Endothelial cell of umbilical vein (primary cell): ENCODE measurements around the gene SMIM41. TPM values are rescaled to one million over a fixed set of nuclear protein-coding genes. Genes with fewer than 3 reads are reported as not detected.

Experiments used
- BruUV-seq: library from RNA; stranded (reverse); fragments of 400-500 nt; replicated peaks from 2 replicates; lab custom pipeline; 2021; lab: Mats Ljungman, UMichigan
- CTCF ChIA-PET: fragments of 300-600, 350-600 bp; sonication (Branson Sonifier 250); formaldehyde crosslinking; loops from one replicate; lab custom pipeline; 2021; ENCODE audit warnings: antibody characterized with exemption, inconsistent platforms; lab: Charles Lee
- POLR2A ChIA-PET: fragments of 300-600, 350-600 bp; sonication (Branson Sonifier 250); formaldehyde crosslinking; loops from one replicate; lab custom pipeline; 2021; ENCODE audit warnings: antibody characterized with exemption, inconsistent platforms; lab: Charles Lee
- DNase-seq: peaks from one replicate; pipeline ENCODE4 v3.0.0-alpha.2; 2011; ENCODE audit warnings: low read depth, low spot score
- FAIRE-seq: peaks from 2 replicates; lab custom pipeline; 2011; peaks lifted over from hg19 to GRCh38; lab: Jason Lieb, UNC
- H2AFZ ChIP-seq: 2 replicates; pipeline ENCODE4 v1.6.0; 2012; ENCODE audit warnings: low read depth, low read length, control low read depth, inconsistent platforms
- H3K27ac ChIP-seq: 2 replicates; pipeline ENCODE4 v1.5.1; 2011; ENCODE audit warnings: low read depth, mild to moderate bottlenecking, control low read depth, low read length, moderate library complexity; ENCODE audit not compliant: insufficient read depth
- H3K27me3 ChIP-seq, 2 experiments: 2 replicates each; pipeline versions ENCODE4 v1.6.0 to v1.6.1; 2011; ENCODE audit warnings: low read length in 2 of 2, mixed read lengths in 1 of 2; ENCODE audit not compliant: control insufficient read depth in 2 of 2, insufficient read depth in 2 of 2
- H3K36me3 ChIP-seq, 2 experiments: 2 replicates in 1 of 2; 3 replicates in 1 of 2; pipeline ENCODE4 v1.5.1; 2011; ENCODE audit warnings: low read length in 2 of 2, mild to moderate bottlenecking in 1 of 2, moderate library complexity in 1 of 2; ENCODE audit not compliant: control insufficient read depth in 2 of 2, insufficient read depth in 2 of 2; ENCODE audit errors: extremely low read depth in 1 of 2
- H3K4me1 ChIP-seq: 3 replicates; pipeline ENCODE4 v1.5.1; 2011; ENCODE audit warnings: mild to moderate bottlenecking, low read length; ENCODE audit not compliant: control insufficient read depth, insufficient read depth; ENCODE audit errors: extremely low read depth
- H3K4me2 ChIP-seq: 2 replicates; pipeline ENCODE4 v1.6.1; 2011; ENCODE audit warnings: low read length, control low read depth, mixed read lengths; ENCODE audit not compliant: insufficient read depth
- H3K4me3 ChIP-seq, 3 experiments: fragments of 200-600 bp in 1 of 3; sonication (generic), shearing (Covaris generic) in 1 of 3; replicated peaks in 1 of 3; 2 replicates each; pipeline ENCODE4 v1.5.1; 2011 to 2016; ENCODE audit warnings: control low read depth in 3 of 3, low read length in 3 of 3, mild to moderate bottlenecking in 2 of 3, inconsistent platforms in 1 of 3, low read depth in 1 of 3, moderate library complexity in 1 of 3; ENCODE audit not compliant: insufficient read depth in 1 of 3
- H3K79me2 ChIP-seq: 2 replicates; pipeline ENCODE4 v1.6.0; 2012; ENCODE audit warnings: low read length, inconsistent platforms; ENCODE audit not compliant: control insufficient read depth, insufficient read depth
- H3K9ac ChIP-seq: replicated peaks from 2 replicates; pipeline ENCODE3; 2011; ENCODE audit warnings: low read length, control low read depth; ENCODE audit not compliant: insufficient read depth; ENCODE audit errors: extremely low read depth
- H3K9me1 ChIP-seq: replicated peaks from 3 replicates; pipeline ENCODE4 v1.6.0; 2011; ENCODE audit warnings: mild to moderate bottlenecking, low read length; ENCODE audit not compliant: control insufficient read depth, insufficient read depth; ENCODE audit errors: extremely low read depth
- H3K9me3 ChIP-seq: replicated peaks from 2 replicates; pipeline ENCODE4 v1.5.1; 2012; ENCODE audit warnings: low read length, inconsistent platforms; ENCODE audit not compliant: control insufficient read depth, insufficient read depth
- H4K20me1 ChIP-seq: replicated peaks from 2 replicates; pipeline ENCODE3; 2011; ENCODE audit warnings: mild to moderate bottlenecking, low read length; ENCODE audit not compliant: control insufficient read depth, insufficient read depth; ENCODE audit errors: extremely low read depth
- CTCF ChIP-seq, 2 donors: IDR thresholded peaks; 1 replicate in 1 of 2; 2 replicates in 1 of 2; pipeline ENCODE4 v1.5.1; 2011; ENCODE audit warnings: low read length in 2 of 2, mild to moderate bottlenecking in 2 of 2, moderate library complexity in 2 of 2, control low read depth in 1 of 2, inconsistent platforms in 1 of 2, low read depth in 1 of 2; ENCODE audit not compliant: insufficient read depth in 1 of 2; ENCODE audit errors: extremely low read depth in 1 of 2
- EZH2 ChIP-seq: IDR thresholded peaks from 2 replicates; pipeline ENCODE4 v1.6.1; 2012; ENCODE audit warnings: borderline replicate concordance, low read depth, mild to moderate bottlenecking, moderate library complexity, low read length, inconsistent platforms; ENCODE audit not compliant: severe bottlenecking
- FOS ChIP-seq: IDR thresholded peaks from 2 replicates; pipeline ENCODE4 v1.6.1; 2011; ENCODE audit warnings: mild to moderate bottlenecking, low read length, moderate library complexity, borderline replicate concordance; ENCODE audit not compliant: insufficient read depth
- GATA2 ChIP-seq: IDR thresholded peaks from 2 replicates; pipeline ENCODE4 v1.7.0; 2011; ENCODE audit warnings: low read depth, mild to moderate bottlenecking, moderate library complexity, mixed read lengths, low read length; ENCODE audit not compliant: insufficient read length, insufficient read depth
- JUN ChIP-seq: IDR thresholded peaks from 2 replicates; pipeline ENCODE4 v1.6.1; 2011; ENCODE audit warnings: borderline replicate concordance, low read depth; ENCODE audit not compliant: insufficient read length, insufficient read depth
- MAX ChIP-seq: IDR thresholded peaks from 2 replicates; pipeline ENCODE4 v1.6.1; 2011; ENCODE audit not compliant: insufficient read depth, insufficient read length
- MYC ChIP-seq: IDR thresholded peaks from one replicate; pipeline ENCODE4 v1.6.1; 2011; ENCODE audit warnings: mild to moderate bottlenecking, low read depth, low read length
- POLR2A ChIP-seq: IDR thresholded peaks from 2 replicates; pipeline ENCODE4 v1.6.1; 2012; ENCODE audit warnings: low read depth, mild to moderate bottlenecking, control low read depth, low read length
- POLR2AphosphoS5 ChIP-seq: IDR thresholded peaks from 2 replicates; pipeline ENCODE4 v1.6.1; 2012; ENCODE audit warnings: low read depth, mild to moderate bottlenecking, control low read depth, low read length, moderate library complexity; ENCODE audit not compliant: insufficient read depth
- dilution Hi-C: fragments of 300-500 bp; cut with MboI; formaldehyde crosslinking; loops from one replicate; pipeline ENCODE4 v1.15.0; 2019; ENCODE audit warnings: low sequenced_read_pairs; ENCODE audit not compliant: extremely low pct_ligation_motif_present
- intact Hi-C: fragments of 100-400 bp; cut with micrococcal nuclease; formaldehyde crosslinking; loops from one replicate; pipeline ENCODE4 v1.10.0; 2022
- polyA plus RNA-seq, 4 experiments: library from polyadenylated mRNA; depleted of rRNA in 3 of 4; stranded (reverse) in 3 of 4; unstranded in 1 of 4; fragments of >200 nt; gene quantifications; 2 replicates each; pipeline versions ENCODE4 v1.2.1 to v1.2.3, GENCODE V29; 2011 to 2012; ENCODE audit warnings: missing spikeins in 1 of 4
- total RNA-seq: library from RNA; stranded (reverse); gene quantifications from 2 replicates; pipeline ENCODE4 v1.2.3, GENCODE V29; 2021

Gene SMIM41
- total and polyA plus RNA-seq, 2 donors (not counting 3 experiments of a cell fraction or from before 2014, with no cell fraction given) = not detected

- ChIA-PET CTCF (interaction anchor here (1.2 to 4.0 kb wide), 5 partner anchors 9 to 741 kb away, joined by 3 to 19 read pairs (median 4); no protein-coding TSS in a partner anchor), POLR2A (no interaction called here)
- Histone ChIP-seq H3K4me1 (no peaks in the 10 kb centered on the region), H3K27me3 (peaks cover 4% of the 10 kb centered on the region in 2 experiments), H3K9me3 (no peaks in the 10 kb centered on the region), H3K9me1 (no peaks in the 10 kb centered on the region), H3K36me3 (no peaks in the 10 kb centered on the region), H4K20me1 (no peaks in the 10 kb centered on the region), H3K4me2 (no peak overlapping the region), H2AFZ (no peak overlapping the region), H3K27ac (no peak overlapping the region), H3K9ac (no peak overlapping the region), H3K79me2 (no peaks in the 10 kb centered on the region), H3K4me3 (no peak overlapping the region)
- peak; percentile 69 to 71 for TF ChIP-seq CTCF (IDR thresholded peaks at IDR 0.05; ENCODE audit: extremely low read depth in 1 of 2, insufficient read depth in 1 of 2, low read depth in 1 of 2, low read length in 2 of 2)
- TF ChIP-seq POLR2AphosphoS5 = no peak
- dilution Hi-C loops = no loop called here
- DNase-seq (no peak), FAIRE-seq (peak; percentile 63)
- intact Hi-C loops = no loop called here
- no TSS peak for BruUV-seq
Observed at GRCh38 chr12:52139579-52140062, 60.1 kb downstream of the SMIM41 start.

- no peak for FAIRE-seq
- Histone ChIP-seq H3K36me3 (no peaks in the 10 kb centered on the region), H3K9ac (no peak overlapping the region), H2AFZ (no peak overlapping the region), H3K4me2 (no peak overlapping the region), H3K9me1 (no peaks in the 10 kb centered on the region), H3K4me1 (peaks cover under 1% of the 10 kb centered on the region), H3K9me3 (no peaks in the 10 kb centered on the region), H3K27ac (no peak overlapping the region), H4K20me1 (no peaks in the 10 kb centered on the region), H3K27me3 (peaks cover 4% of the 10 kb centered on the region in 2 experiments), H3K4me3 (no peak overlapping the region), H3K79me2 (no peaks in the 10 kb centered on the region)
- dilution Hi-C loops = no loop called here
- no TSS peak for BruUV-seq
- no peak for DNase-seq
- no peak for TF ChIP-seq JUN
- TF ChIP-seq CTCF (IDR thresholded peaks at IDR 0.05; ENCODE audit: extremely low read depth in 1 of 2, insufficient read depth in 1 of 2, low read depth in 1 of 2, low read length in 2 of 2) = no peak
- no peak for TF ChIP-seq POLR2A
- TF ChIP-seq MAX = no peak
- TF ChIP-seq MYC = no peak
- TF ChIP-seq FOS = no peak
- TF ChIP-seq EZH2 = no peak
- no peak for TF ChIP-seq POLR2AphosphoS5
- no peak for TF ChIP-seq GATA2
- ChIA-PET POLR2A (no interaction called here), CTCF (interaction anchor here (1.2 to 1.6 kb wide), 3 partner anchors 11 to 730 kb away, joined by 3 to 4 read pairs (median 4); no protein-coding TSS in a partner anchor)
- intact Hi-C loops = no loop called here
Observed at GRCh38 chr12:52141306-52141705, 61.8 kb downstream of the SMIM41 start.
